ENCODE data around the gene IGLL5.

DNA sequence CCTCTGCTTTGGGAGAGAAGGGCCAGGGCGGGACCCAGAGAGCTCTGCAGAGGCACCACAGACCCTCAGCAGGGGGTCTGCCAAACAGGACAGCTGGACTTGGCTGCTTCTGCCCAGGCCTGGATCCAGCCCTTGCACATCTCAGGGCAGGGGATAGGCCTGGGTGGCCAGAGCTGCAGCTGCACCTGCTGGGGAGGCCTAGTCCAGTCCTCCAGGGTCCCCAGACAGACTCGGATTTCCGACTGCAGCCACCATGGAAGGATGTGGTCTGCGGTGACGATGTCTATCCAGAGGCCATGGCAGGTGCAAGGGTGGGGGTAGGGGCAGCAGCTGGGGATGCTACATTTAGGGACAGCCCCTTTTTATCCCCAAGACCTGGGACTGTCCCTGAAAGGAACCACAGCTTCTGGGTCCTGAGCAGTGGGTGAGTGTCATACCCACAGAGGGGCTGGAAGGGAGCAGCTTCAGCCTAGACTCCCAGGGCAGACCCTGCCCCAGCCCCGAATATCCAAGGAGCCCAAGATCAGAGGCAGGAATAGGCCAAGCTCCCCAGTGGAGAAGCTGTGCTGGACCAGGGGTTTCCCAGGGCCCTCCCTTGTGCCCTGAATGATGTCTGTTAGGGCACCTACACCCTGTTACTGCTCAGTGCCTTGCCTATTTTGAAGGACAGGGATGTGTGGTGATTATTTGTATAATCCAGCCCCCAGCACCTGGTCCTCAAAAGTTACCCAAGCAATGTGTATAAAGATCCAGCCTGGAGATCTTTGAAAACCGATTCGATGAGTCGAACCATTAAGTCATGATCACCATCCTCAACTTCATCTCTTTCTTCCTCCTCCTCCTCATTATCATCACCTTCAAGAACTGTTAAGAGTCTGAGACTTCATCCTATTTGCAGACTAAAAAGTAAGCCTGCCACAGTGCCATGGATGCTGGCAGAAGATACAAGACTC lies 2.5 kb upstream of the IGLL5 start:
- TF ChIP-seq EZH2phosphoT487 (IDR thresholded peaks at IDR 0.05; ENCODE audit: low read length) (no peak), EZH2 (optimal IDR thresholded peaks at IDR 0.05; ENCODE audit: low read depth, low read length) (no peak)
- TF ChIP-seq, protein P1, sequence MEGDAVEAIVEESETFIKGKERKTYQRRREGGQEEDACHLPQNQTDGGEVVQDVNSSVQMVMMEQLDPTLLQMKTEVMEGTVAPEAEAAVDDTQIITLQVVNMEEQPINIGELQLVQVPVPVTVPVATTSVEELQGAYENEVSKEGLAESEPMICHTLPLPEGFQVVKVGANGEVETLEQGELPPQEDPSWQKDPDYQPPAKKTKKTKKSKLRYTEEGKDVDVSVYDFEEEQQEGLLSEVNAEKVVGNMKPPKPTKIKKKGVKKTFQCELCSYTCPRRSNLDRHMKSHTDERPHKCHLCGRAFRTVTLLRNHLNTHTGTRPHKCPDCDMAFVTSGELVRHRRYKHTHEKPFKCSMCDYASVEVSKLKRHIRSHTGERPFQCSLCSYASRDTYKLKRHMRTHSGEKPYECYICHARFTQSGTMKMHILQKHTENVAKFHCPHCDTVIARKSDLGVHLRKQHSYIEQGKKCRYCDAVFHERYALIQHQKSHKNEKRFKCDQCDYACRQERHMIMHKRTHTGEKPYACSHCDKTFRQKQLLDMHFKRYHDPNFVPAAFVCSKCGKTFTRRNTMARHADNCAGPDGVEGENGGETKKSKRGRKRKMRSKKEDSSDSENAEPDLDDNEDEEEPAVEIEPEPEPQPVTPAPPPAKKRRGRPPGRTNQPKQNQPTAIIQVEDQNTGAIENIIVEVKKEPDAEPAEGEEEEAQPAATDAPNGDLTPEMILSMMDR (IDR thresholded peaks at IDR 0.05; ENCODE audit: low read length) = no peak
